SK-N-MC (cell line): ENCODE results near the gene CHST1.

Experiments
- DNase-seq: peaks from one replicate; pipeline ENCODE4 v3.0.0-alpha.2; 2011; ENCODE audit warnings: low read depth, low spot score
- H3K27ac ChIP-seq: fragments of 200-600 bp; sonication (generic); 2 replicates; pipeline ENCODE4 v1.5.1; 2016; ENCODE audit warnings: mixed run types
- H3K36me3 ChIP-seq: fragments of 200-600 bp; sonication (generic); 2 replicates; pipeline ENCODE4 v1.6.1; 2017; ENCODE audit warnings: antibody characterized with exemption, low read length, mixed read lengths; ENCODE audit not compliant: insufficient read depth
- H3K4me3 ChIP-seq: fragments of 200-600 bp; sonication (generic); 2 replicates; pipeline ENCODE4 v1.5.1; 2016
- H3K9ac ChIP-seq: fragments of 200-600 bp; sonication (generic); 2 replicates; pipeline ENCODE4 v1.8.0; 2017; ENCODE audit warnings: mixed run types, mixed read lengths; ENCODE audit not compliant: insufficient read length
- H3K9me3 ChIP-seq: fragments of 200-600 bp; sonication (generic); 2 replicates; pipeline ENCODE4 v1.6.1; 2017; ENCODE audit warnings: low read depth, mild to moderate bottlenecking, antibody characterized with exemption, low read length, moderate library complexity, mixed read lengths
- EZH2 ChIP-seq: fragments of 200-600 bp; sonication (generic); IDR thresholded peaks from one replicate; pipeline ENCODE4 v1.6.1; 2017; ENCODE audit warnings: antibody characterized with exemption
- FOXP2 ChIP-seq: optimal IDR thresholded peaks from 2 replicates; pipeline ENCODE3; 2011; ENCODE audit warnings: mild to moderate bottlenecking, moderate library complexity; ENCODE audit not compliant: insufficient read depth; ENCODE audit errors: extremely low read length, control extremely low read depth
- POLR2AphosphoS5 ChIP-seq: IDR thresholded peaks from 2 replicates; pipeline ENCODE4 v1.6.1; 2012; ENCODE audit warnings: mild to moderate bottlenecking, low read depth, low read length, borderline replicate concordance

CHST1 gene

GRCh38 chr11:45662096-45662664 is 3.2 kb downstream of the CHST1 start:
- H3K27ac ChIP-seq, result no peak overlapping the region

GRCh38 chr11:45661439-45662055 is 3.9 kb downstream of the CHST1 start:
- Histone ChIP-seq H3K27ac (no peak overlapping the region), H3K4me3 (no peak overlapping the region), H3K36me3 (no peaks in the 10 kb centered on the region), H3K9me3 (no peaks in the 10 kb centered on the region), H3K9ac (no peak overlapping the region)
- DNase-seq, result no peak
- TF ChIP-seq POLR2AphosphoS5 (no peak), EZH2 (no peak), FOXP2 (no peak)

More at GRCh38 chr11:45662096-45662664, 3.2 kb downstream of the CHST1 start:
- no peak overlapping the region for H3K9ac ChIP-seq
- DNase-seq, result no peak
- TF ChIP-seq POLR2AphosphoS5, result no peak
- no peak for TF ChIP-seq FOXP2
- no peak for TF ChIP-seq EZH2
- H3K9me3 ChIP-seq, result no peaks in the 10 kb centered on the region
- H3K36me3 ChIP-seq, result no peaks in the 10 kb centered on the region
- no peak overlapping the region for H3K4me3 ChIP-seq

GRCh38 chr11:45660729-45661438 is 4.5 kb downstream of the CHST1 start:
- no peak overlapping the region for H3K9ac ChIP-seq
- H3K27ac ChIP-seq, result no peak overlapping the region
- H3K9me3 ChIP-seq, result no peaks in the 10 kb centered on the region
- no peak overlapping the region for H3K4me3 ChIP-seq
- no peak for DNase-seq
- H3K36me3 ChIP-seq, result no peaks in the 10 kb centered on the region
- TF ChIP-seq POLR2AphosphoS5 (no peak), FOXP2 (no peak), EZH2 (no peak)

GRCh38 chr11:45659818-45660160 is 5.6 kb downstream of the CHST1 start:
- H3K9me3 ChIP-seq, result no peaks in the 10 kb centered on the region
- H3K27ac ChIP-seq, result no peak overlapping the region
- no peak overlapping the region for H3K4me3 ChIP-seq
- TF ChIP-seq POLR2AphosphoS5, result no peak
- TF ChIP-seq EZH2, result no peak
- no peak for TF ChIP-seq FOXP2
- H3K36me3 ChIP-seq, result no peaks in the 10 kb centered on the region
- no peak overlapping the region for H3K9ac ChIP-seq
- DNase-seq, result no peak

DNA sequence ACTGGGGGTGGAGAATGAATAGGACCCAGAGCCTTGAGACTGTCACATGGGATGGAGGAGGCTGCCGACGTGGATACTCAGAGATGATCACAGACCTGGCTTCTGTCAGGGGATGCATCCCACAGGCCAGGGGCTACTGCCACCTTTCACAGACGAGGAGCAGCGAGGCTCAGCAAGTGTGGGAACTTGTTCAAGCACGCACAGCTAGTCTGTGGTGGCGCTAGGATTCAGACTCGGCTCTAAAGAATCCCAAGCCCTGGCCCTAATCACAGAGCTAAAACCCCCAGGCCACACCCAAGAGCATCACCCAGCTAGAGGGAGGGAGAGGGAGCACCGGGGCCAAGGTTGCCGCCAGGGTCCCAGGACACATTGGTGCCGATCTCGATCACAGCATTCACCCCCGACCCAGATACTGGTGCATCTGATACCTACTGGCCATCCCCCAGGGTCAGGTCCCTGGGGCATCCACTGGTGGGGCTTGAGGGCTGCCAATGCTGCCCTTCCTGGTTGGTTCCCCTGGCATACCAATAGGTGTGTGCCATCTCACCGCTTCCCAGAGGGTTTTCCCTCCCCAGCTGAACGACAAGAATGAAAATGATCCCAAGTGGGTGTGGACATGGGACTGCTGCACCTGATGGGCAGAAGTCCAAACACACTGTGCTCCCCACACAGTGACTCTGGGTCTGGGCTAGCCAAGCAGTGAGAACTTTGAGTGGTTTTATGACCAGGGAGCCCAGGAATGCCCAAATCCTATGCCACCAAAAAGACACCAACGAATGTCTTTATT is 6.2 kb downstream of the CHST1 start:
- Histone ChIP-seq H3K27ac (no peak overlapping the region), H3K36me3 (no peaks in the 10 kb centered on the region), H3K9ac (no peak overlapping the region), H3K4me3 (no peak overlapping the region), H3K9me3 (no peaks in the 10 kb centered on the region)
- TF ChIP-seq EZH2 (no peak), FOXP2 (no peak), POLR2AphosphoS5 (no peak)
- DNase-seq, result no peak

- no peak for DNase-seq
- H3K9ac ChIP-seq, result no peak overlapping the region
- no peak overlapping the region for H3K4me3 ChIP-seq
- no peaks in the 10 kb centered on the region for H3K9me3 ChIP-seq
- no peak overlapping the region for H3K27ac ChIP-seq
- no peak for TF ChIP-seq FOXP2
- no peak for TF ChIP-seq EZH2
- TF ChIP-seq POLR2AphosphoS5, result no peak
- H3K36me3 ChIP-seq, result no peaks in the 10 kb centered on the region
Observed at GRCh38 chr11:45658292-45658991, 7.0 kb downstream of the CHST1 start.

DNA sequence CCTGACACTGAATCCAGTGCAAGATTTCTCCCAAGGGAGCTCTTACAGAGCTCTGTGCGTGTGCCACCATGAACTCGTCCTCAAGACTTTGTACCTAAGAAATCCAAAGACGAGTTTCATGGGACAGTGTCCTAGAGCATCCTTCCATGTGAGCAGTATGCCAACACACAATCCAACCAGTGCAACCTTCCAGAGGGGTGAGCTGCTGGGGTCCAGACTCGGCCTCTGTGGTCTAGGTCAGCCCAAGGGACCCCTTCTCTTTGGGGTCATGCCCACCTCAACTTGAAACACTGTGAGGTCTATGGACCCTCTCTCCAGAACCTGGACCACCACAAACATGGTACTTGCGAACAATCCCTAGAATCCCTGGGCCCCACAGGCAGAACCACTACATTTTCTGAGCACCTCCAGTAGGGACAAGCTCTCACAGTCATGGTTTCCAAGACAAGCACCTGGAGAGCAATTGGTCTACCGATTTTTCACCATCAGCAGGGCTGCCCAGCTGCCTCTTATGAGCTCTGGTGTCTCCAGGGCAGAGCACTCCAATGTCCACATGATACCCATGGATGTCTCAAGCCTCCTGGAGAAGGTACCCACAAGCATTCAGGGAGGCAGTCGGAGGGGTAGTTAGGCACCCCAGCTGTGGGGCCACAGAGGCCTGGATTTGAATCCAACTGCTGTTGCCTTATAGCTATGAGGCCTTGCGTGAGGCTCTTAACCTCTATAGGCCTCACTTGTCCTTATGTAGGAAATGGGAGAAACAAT is 7.7 kb downstream of the CHST1 start:
- H3K27ac ChIP-seq, result no peak overlapping the region
- TF ChIP-seq POLR2AphosphoS5 (no peak), EZH2 (no peak), FOXP2 (no peak)
- no peaks in the 10 kb centered on the region for H3K9me3 ChIP-seq
- H3K36me3 ChIP-seq, result no peaks in the 10 kb centered on the region
- H3K9ac ChIP-seq, result no peak overlapping the region
- DNase-seq, result no peak
- H3K4me3 ChIP-seq, result no peak overlapping the region
